CD14-positive monocyte (primary cell): Measurements from ENCODE around the gene POMT1. TPM values are rescaled to one million over a fixed set of nuclear protein-coding genes. Genes with fewer than 3 reads are reported as not detected.

Source experiments
- DNase-seq, 3 donors: peaks; one replicate each; pipeline ENCODE4 v3.0.0-alpha.2; 2011 to 2022
- H2AFZ ChIP-seq: 2 replicates; pipeline ENCODE4 v1.6.0; 2012; ENCODE audit warnings: mild to moderate bottlenecking, low read depth, low read length, inconsistent platforms; ENCODE audit not compliant: insufficient read depth, poor library complexity, severe bottlenecking
- H3K27ac ChIP-seq, 2 donors: 1 replicate in 1 of 2; 2 replicates in 1 of 2; pipeline ENCODE4 v1.5.1; 2012 to 2013; ENCODE audit warnings: low read length in 2 of 2, control low read depth in 1 of 2, inconsistent platforms in 1 of 2, low read depth in 1 of 2, mild to moderate bottlenecking in 1 of 2
- H3K27me3 ChIP-seq, 2 donors: one replicate each; pipeline versions ENCODE4 v1.6.0 to v1.6.1; 2011 to 2013; ENCODE audit warnings: low read length in 2 of 2; ENCODE audit not compliant: control insufficient read depth in 2 of 2, insufficient read depth in 2 of 2
- H3K36me3 ChIP-seq, 2 donors: replicated peaks in 1 of 2; 1 replicate in 1 of 2; 2 replicates in 1 of 2; pipeline versions ENCODE4 v1.5.1 to v1.6.1; 2012 to 2013; ENCODE audit warnings: low read length in 2 of 2, control low read depth in 1 of 2, inconsistent platforms in 1 of 2, mild to moderate bottlenecking in 1 of 2; ENCODE audit not compliant: insufficient read depth in 2 of 2, control insufficient read depth in 1 of 2
- H3K4me1 ChIP-seq, 2 donors: 1 replicate in 1 of 2; 2 replicates in 1 of 2; pipeline versions ENCODE4 v1.5.1 to v1.6.1; 2012 to 2013; ENCODE audit warnings: low read length in 2 of 2, control low read depth in 1 of 2, inconsistent platforms in 1 of 2, mild to moderate bottlenecking in 1 of 2, moderate library complexity in 1 of 2; ENCODE audit not compliant: insufficient read depth in 2 of 2, control insufficient read depth in 1 of 2
- H3K4me2 ChIP-seq: replicated peaks from 2 replicates; pipeline ENCODE3; 2012; ENCODE audit warnings: low read length, moderate library complexity, mild to moderate bottlenecking; ENCODE audit not compliant: poor library complexity, severe bottlenecking; ENCODE audit errors: extremely low read depth
- H3K4me3 ChIP-seq, 3 experiments: fragments of 200-600 bp in 1 of 3; sonication (generic) in 1 of 3; replicated peaks in 1 of 3; 1 replicate in 2 of 3; 2 replicates in 1 of 3; pipeline ENCODE4 v1.5.1; 2011 to 2013; ENCODE audit warnings: low read length in 3 of 3, mild to moderate bottlenecking in 3 of 3, control low read depth in 2 of 3, low read depth in 2 of 3, inconsistent platforms in 1 of 3, moderate library complexity in 1 of 3
- H3K79me2 ChIP-seq: 2 replicates; pipeline ENCODE4 v1.6.0; 2012; ENCODE audit warnings: mild to moderate bottlenecking, control low read depth, inconsistent platforms, low read length, moderate library complexity; ENCODE audit not compliant: insufficient read depth
- H3K9ac ChIP-seq: 2 replicates; pipeline ENCODE4 v1.6.0; 2017; ENCODE audit warnings: low read length, mild to moderate bottlenecking; ENCODE audit not compliant: insufficient read depth, poor library complexity, severe bottlenecking
- H3K9me3 ChIP-seq, 2 donors: replicated peaks in 1 of 2; 1 replicate in 1 of 2; 2 replicates in 1 of 2; pipeline versions ENCODE4 v1.5.1 to v1.6.1; 2012 to 2013; ENCODE audit warnings: low read length in 2 of 2, control low read depth in 1 of 2; ENCODE audit not compliant: control insufficient read depth in 1 of 2, insufficient read depth in 1 of 2
- H4K20me1 ChIP-seq: 2 replicates; pipeline ENCODE4 v1.6.0; 2012; ENCODE audit warnings: mild to moderate bottlenecking, low read length, control low read depth, moderate library complexity; ENCODE audit not compliant: insufficient read depth
- H3K27ac Mint-ChIP-seq, 7 donors: one replicate each; pipeline ENCODE4 v1.8.0; 2020; ENCODE audit warnings: mild to moderate bottlenecking in 7 of 7, mixed read lengths in 7 of 7, moderate library complexity in 6 of 7, inconsistent platforms in 2 of 7
- H3K27me3 Mint-ChIP-seq, 3 donors: one replicate each; pipeline ENCODE4 v1.8.0; 2021 to 2022; ENCODE audit warnings: low read depth in 3 of 3, mild to moderate bottlenecking in 3 of 3, mixed read lengths in 3 of 3, moderate library complexity in 3 of 3, inconsistent platforms in 1 of 3
- H3K36me3 Mint-ChIP-seq, 2 donors: one replicate each; pipeline ENCODE4 v1.8.0; 2020; ENCODE audit warnings: mixed read lengths in 2 of 2, inconsistent platforms in 1 of 2, mild to moderate bottlenecking in 1 of 2
- H3K4me1 Mint-ChIP-seq: one replicate; pipeline ENCODE4 v1.8.0; 2020; ENCODE audit warnings: mild to moderate bottlenecking, mixed read lengths
- H3K4me3 Mint-ChIP-seq, 2 donors: one replicate each; pipeline ENCODE4 v1.8.0; 2020; ENCODE audit warnings: mild to moderate bottlenecking in 2 of 2, mixed read lengths in 2 of 2, moderate library complexity in 1 of 2
- H3K9me3 Mint-ChIP-seq, 7 donors: one replicate each; pipeline ENCODE4 v1.8.0; 2020 to 2022; ENCODE audit warnings: mixed read lengths in 7 of 7, mild to moderate bottlenecking in 6 of 7, moderate library complexity in 6 of 7, inconsistent platforms in 2 of 7
- WGBS: methylation state at CpG from one replicate; pipeline ENCODE4 v1.1.5; 2013; ENCODE audit warnings: missing lambda C conversion rate; ENCODE audit not compliant: insufficient coverage; 5-methylcytosine and 5-hydroxymethylcytosine counted together
- intact Hi-C, 2 donors: fragments of 100-400 bp; cut with micrococcal nuclease; formaldehyde crosslinking; loops; one replicate each; pipeline versions ENCODE4 v1.15.0 to v1.15.1; 2023
- polyA plus RNA-seq, 3 donors: library from polyadenylated mRNA; depleted of rRNA in 1 of 3; unstranded in 2 of 3; stranded (reverse) in 1 of 3; fragments of 300-500 nt in 2 of 3; fragments of >200 nt in 1 of 3; fragmentation: Illumina TruSeq in 2 of 3; gene quantifications; 1 replicate in 2 of 3; 2 replicates in 1 of 3; pipeline ENCODE4 v1.2.3, GENCODE V29; 2012 to 2021
- TF ChIP-seq, protein P1 (sequence below): fragments of 200-600 bp; IDR thresholded peaks from one replicate; pipeline ENCODE4 v1.8.0; 2022; ENCODE audit warnings: antibody characterized with exemption, mild to moderate bottlenecking

The POMT1 gene
- polyA plus RNA-seq, 3 donors, result 5.9 to 22.3 (median 7.5) TPM

- H3K27me3 ChIP-seq, result no peaks in the 10 kb centered on the region
- H4K20me1 ChIP-seq, result no peaks in the 10 kb centered on the region
- no peaks in the 10 kb centered on the region for H3K79me2 ChIP-seq
- peaks cover under 1% of the 10 kb centered on the region for H3K4me1 Mint-ChIP-seq
- intact Hi-C loops, result no loop called here
- TF ChIP-seq, protein P1, sequence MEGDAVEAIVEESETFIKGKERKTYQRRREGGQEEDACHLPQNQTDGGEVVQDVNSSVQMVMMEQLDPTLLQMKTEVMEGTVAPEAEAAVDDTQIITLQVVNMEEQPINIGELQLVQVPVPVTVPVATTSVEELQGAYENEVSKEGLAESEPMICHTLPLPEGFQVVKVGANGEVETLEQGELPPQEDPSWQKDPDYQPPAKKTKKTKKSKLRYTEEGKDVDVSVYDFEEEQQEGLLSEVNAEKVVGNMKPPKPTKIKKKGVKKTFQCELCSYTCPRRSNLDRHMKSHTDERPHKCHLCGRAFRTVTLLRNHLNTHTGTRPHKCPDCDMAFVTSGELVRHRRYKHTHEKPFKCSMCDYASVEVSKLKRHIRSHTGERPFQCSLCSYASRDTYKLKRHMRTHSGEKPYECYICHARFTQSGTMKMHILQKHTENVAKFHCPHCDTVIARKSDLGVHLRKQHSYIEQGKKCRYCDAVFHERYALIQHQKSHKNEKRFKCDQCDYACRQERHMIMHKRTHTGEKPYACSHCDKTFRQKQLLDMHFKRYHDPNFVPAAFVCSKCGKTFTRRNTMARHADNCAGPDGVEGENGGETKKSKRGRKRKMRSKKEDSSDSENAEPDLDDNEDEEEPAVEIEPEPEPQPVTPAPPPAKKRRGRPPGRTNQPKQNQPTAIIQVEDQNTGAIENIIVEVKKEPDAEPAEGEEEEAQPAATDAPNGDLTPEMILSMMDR, result no peak
- no peaks in the 10 kb centered on the region for H3K9me3 Mint-ChIP-seq
- no peak for DNase-seq
- H3K4me3 Mint-ChIP-seq, result no peak overlapping the region
- H3K36me3 Mint-ChIP-seq, result peaks cover 71 to 84% of the 10 kb centered on the region in 2 donors
- 97% methylated on average over 22 of the region's 23 CpGs for WGBS
- peak overlapping the region in 2 of 7 donors; percentile 35 to 59 for H3K27ac Mint-ChIP-seq
- H3K36me3 ChIP-seq, result peaks cover 81 to 100% of the 10 kb centered on the region in 2 donors
- peaks cover 0 to 3% (median 1%) of the 10 kb centered on the region in 3 donors for H3K27me3 Mint-ChIP-seq
- H3K4me3 ChIP-seq, result no peak overlapping the region
- H3K4me2 ChIP-seq, result no peak overlapping the region
- no peaks in the 10 kb centered on the region for H3K9me3 ChIP-seq
- H3K9ac ChIP-seq, result no peak overlapping the region
- peaks cover under 1 to 2% of the 10 kb centered on the region in 2 donors for H3K4me1 ChIP-seq
- H2AFZ ChIP-seq, result no peak overlapping the region
- no peak overlapping the region for H3K27ac ChIP-seq
These were observed 22.1 kb downstream of the POMT1 start for GRCh38 chr9:131524665-131525315.

DNA sequence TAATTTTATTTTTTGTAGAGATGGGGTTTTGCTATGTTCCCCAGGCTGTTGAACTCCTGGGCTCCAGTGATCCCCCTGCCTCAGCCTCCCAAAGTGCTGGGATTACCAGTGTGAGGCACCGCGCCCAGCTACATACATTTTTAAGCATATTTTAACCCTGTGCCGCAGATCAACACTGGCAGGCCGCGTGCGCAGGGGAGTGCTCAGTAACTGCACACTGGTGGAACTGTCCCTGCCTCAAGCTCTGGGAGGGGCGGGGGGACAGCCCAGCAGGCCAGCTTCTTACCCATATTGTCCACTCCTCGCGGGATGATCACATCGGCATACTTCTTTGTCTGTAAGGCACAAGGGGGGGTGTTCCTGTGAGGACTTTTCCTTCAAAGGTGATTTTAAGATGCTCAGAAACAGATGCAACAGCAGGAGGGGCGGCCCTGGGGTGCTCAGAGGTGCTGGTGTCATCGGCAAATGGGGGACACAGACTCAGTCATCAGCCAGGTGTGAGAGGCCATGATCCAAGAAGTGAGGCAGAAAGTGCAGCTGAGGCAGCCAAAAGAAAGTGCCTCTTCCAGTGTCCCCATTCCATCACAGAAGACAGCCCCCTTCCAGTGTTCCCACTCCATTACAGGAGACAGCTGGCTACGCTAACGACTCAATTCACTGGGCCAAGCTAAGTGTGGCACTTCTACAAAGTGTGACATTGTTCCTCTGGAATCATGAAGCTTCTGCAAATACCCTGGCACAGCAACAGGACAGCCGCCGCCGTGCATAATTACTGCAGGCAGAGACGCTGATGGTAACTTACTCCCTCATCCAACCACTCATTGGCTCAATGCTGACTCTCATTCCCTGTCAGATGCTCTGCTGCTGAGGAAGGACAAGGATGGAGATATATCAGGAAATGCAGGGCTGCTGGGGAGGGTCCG lies 23.2 kb downstream of the POMT1 start:
- 98% methylated on average over 11 of the region's 19 CpGs for WGBS
- no peak overlapping the region for H3K4me3 ChIP-seq
- H3K36me3 ChIP-seq, result peaks cover 73 to 90% of the 10 kb centered on the region in 2 donors
- no peak overlapping the region for H3K9ac ChIP-seq
- peaks cover 62 to 77% of the 10 kb centered on the region in 2 donors for H3K36me3 Mint-ChIP-seq
- no peak overlapping the region for H3K4me2 ChIP-seq
- H3K4me1 ChIP-seq, result peaks cover 10 to 11% of the 10 kb centered on the region in 2 donors
- peaks cover 9% of the 10 kb centered on the region for H3K4me1 Mint-ChIP-seq
- peaks cover 11% of the 10 kb centered on the region for H3K79me2 ChIP-seq
- no peaks in the 10 kb centered on the region for H3K27me3 ChIP-seq
- H3K9me3 Mint-ChIP-seq, result no peaks in the 10 kb centered on the region
- intact Hi-C loops, result no loop called here
- H2AFZ ChIP-seq, result no peak overlapping the region
- no peaks in the 10 kb centered on the region for H4K20me1 ChIP-seq
- H3K4me3 Mint-ChIP-seq, result no peak overlapping the region
- H3K27ac Mint-ChIP-seq, result peak overlapping the region in 2 of 7 donors; percentile 45 to 54
- TF ChIP-seq, protein P1, result no peak
- peaks cover 0 to 3% (median 3%) of the 10 kb centered on the region in 3 donors for H3K27me3 Mint-ChIP-seq
- H3K27ac ChIP-seq, result no peak overlapping the region
- H3K9me3 ChIP-seq, result no peaks in the 10 kb centered on the region
- no peak for DNase-seq
